H1 (cell line): ENCODE measurements around the gene TRIM15. TPM values are rescaled to one million over a fixed set of nuclear protein-coding genes. Genes with fewer than 3 reads are reported as not detected.

Experiments
- CTCF ChIA-PET: fragments of 300-600 bp; sonication (Branson Sonifier 250); formaldehyde crosslinking; loops from one replicate; lab custom pipeline; 2021; ENCODE audit not compliant: partially characterized antibody; lab: Charles Lee
- POLR2A ChIA-PET: fragments of 300-600 bp; sonication (Branson Sonifier 250); formaldehyde crosslinking; loops from one replicate; lab custom pipeline; 2021; ENCODE audit warnings: inconsistent platforms; ENCODE audit not compliant: partially characterized antibody; lab: Charles Lee
- DNase-seq, 2 experiments: peaks; one replicate each; pipeline versions ENCODE4 v3.0.0 to v3.0.0-alpha.2; 2010 to 2022; ENCODE audit warnings: low spot score in 2 of 2, low read depth in 1 of 2, mixed read lengths in 1 of 2
- FAIRE-seq: peaks from 2 replicates; lab custom pipeline; 2011; peaks lifted over from hg19 to GRCh38; lab: Jason Lieb, UNC
- H2AFZ ChIP-seq: 2 replicates; pipeline ENCODE4 v1.8.1; 2012; ENCODE audit warnings: low read length, inconsistent platforms
- H2AK5ac ChIP-seq: 2 replicates; pipeline ENCODE4 v1.6.1; 2013; ENCODE audit warnings: low read depth, low read length
- H2BK120ac ChIP-seq: replicated peaks from 2 replicates; pipeline ENCODE3; 2013; ENCODE audit warnings: low read depth, low read length, inconsistent platforms
- H2BK12ac ChIP-seq: 2 replicates; pipeline ENCODE4 v1.6.1; 2013; ENCODE audit warnings: low read depth, low read length
- H2BK15ac ChIP-seq: 2 replicates; pipeline ENCODE4 v1.6.1; 2013; ENCODE audit warnings: low read length
- H2BK20ac ChIP-seq: 2 replicates; pipeline ENCODE4 v1.6.1; 2013; ENCODE audit warnings: low read length
- H2BK5ac ChIP-seq: 2 replicates; pipeline ENCODE4 v1.6.1; 2013; ENCODE audit warnings: low read depth, low read length
- H3K14ac ChIP-seq: 2 replicates; pipeline ENCODE4 v1.6.1; 2013; ENCODE audit warnings: inconsistent platforms; ENCODE audit not compliant: insufficient read length
- H3K18ac ChIP-seq: 2 replicates; pipeline ENCODE4 v1.6.1; 2013; ENCODE audit warnings: low read length; ENCODE audit errors: extremely low read depth
- H3K23ac ChIP-seq: 2 replicates; pipeline ENCODE4 v1.6.1; 2013; ENCODE audit warnings: inconsistent platforms; ENCODE audit not compliant: insufficient read length
- H3K23me2 ChIP-seq: 2 replicates; pipeline ENCODE4 v1.6.1; 2013; ENCODE audit warnings: low read depth, low read length
- H3K27ac ChIP-seq: 2 replicates; pipeline ENCODE4 v1.6.1; 2011; ENCODE audit warnings: low read depth, low read length, inconsistent platforms
- H3K27me3 ChIP-seq, 4 experiments: replicated peaks in 1 of 4; 1 replicate in 1 of 4; 2 replicates in 3 of 4; pipeline versions ENCODE4 v1.6.1 to v1.8.1; 2011 to 2013; ENCODE audit warnings: low read length in 3 of 4, mild to moderate bottlenecking in 3 of 4, inconsistent platforms in 2 of 4, mixed read lengths in 2 of 4, moderate library complexity in 1 of 4; ENCODE audit not compliant: control insufficient read depth in 3 of 4, insufficient read depth in 3 of 4; ENCODE audit errors: extremely low read depth in 1 of 4
- H3K36me3 ChIP-seq, 4 experiments: 2 replicates each; pipeline versions ENCODE4 v1.6.1 to v1.8.1; 2011 to 2013; ENCODE audit warnings: mild to moderate bottlenecking in 4 of 4, low read length in 3 of 4, moderate library complexity in 2 of 4, control low read depth in 1 of 4, inconsistent platforms in 1 of 4; ENCODE audit not compliant: insufficient read depth in 4 of 4, control insufficient read depth in 2 of 4
- H3K4ac ChIP-seq: replicated peaks from 2 replicates; pipeline ENCODE3; 2013; ENCODE audit warnings: low read length, low read depth, mixed read lengths, inconsistent platforms; ENCODE audit not compliant: insufficient read length
- H3K4me1 ChIP-seq, 4 experiments: replicated peaks in 1 of 4; 1 replicate in 1 of 4; 2 replicates in 3 of 4; pipeline versions ENCODE4 v1.6.1 to v1.8.1; 2011 to 2013; ENCODE audit warnings: low read length in 3 of 4, inconsistent platforms in 2 of 4, mixed read lengths in 1 of 4; ENCODE audit not compliant: insufficient read depth in 4 of 4, control insufficient read depth in 3 of 4
- H3K4me2 ChIP-seq, 2 experiments: 2 replicates each; pipeline versions ENCODE4 v1.6.1 to v1.8.1; 2011 to 2013; ENCODE audit warnings: low read depth in 2 of 2, low read length in 2 of 2, control low read depth in 1 of 2, inconsistent platforms in 1 of 2, mild to moderate bottlenecking in 1 of 2; ENCODE audit not compliant: insufficient read depth in 1 of 2
- H3K4me3 ChIP-seq, 4 experiments: fragments of 200-600, 300-600 bp in 1 of 4; sonication (generic), shearing (Covaris generic), sonication (Bioruptor Twin) in 1 of 4; 2 replicates each; pipeline versions ENCODE4 v1.5.1 to v1.8.1; 2011 to 2016; ENCODE audit warnings: low read length in 4 of 4, low read depth in 3 of 4, control low read depth in 2 of 4, inconsistent platforms in 2 of 4, mild to moderate bottlenecking in 2 of 4, mixed read lengths in 1 of 4, moderate library complexity in 1 of 4; ENCODE audit not compliant: insufficient read depth in 2 of 4; ENCODE audit errors: extremely low read depth in 1 of 4
- H3K56ac ChIP-seq: replicated peaks from 2 replicates; pipeline ENCODE3; 2013; ENCODE audit warnings: low read depth, mild to moderate bottlenecking, mixed read lengths, low read length, inconsistent platforms; ENCODE audit not compliant: insufficient read length
- H3K79me1 ChIP-seq: 2 replicates; pipeline ENCODE4 v1.6.1; 2013; ENCODE audit warnings: low read depth, low read length, control low read depth
- H3K79me2 ChIP-seq, 2 experiments: 2 replicates each; pipeline versions ENCODE4 v1.6.1 to v1.8.1; 2012 to 2013; ENCODE audit warnings: low read length in 2 of 2, mild to moderate bottlenecking in 2 of 2, inconsistent platforms in 1 of 2; ENCODE audit not compliant: insufficient read depth in 2 of 2, control insufficient read depth in 1 of 2
- H3K9ac ChIP-seq, 4 experiments: replicated peaks in 1 of 4; 1 replicate in 1 of 4; 2 replicates in 3 of 4; pipeline versions ENCODE4 v1.6.1 to v1.8.1; 2011 to 2013; ENCODE audit warnings: low read depth in 3 of 4, low read length in 3 of 4, control low read depth in 2 of 4, mild to moderate bottlenecking in 2 of 4, moderate library complexity in 2 of 4, inconsistent platforms in 1 of 4; ENCODE audit errors: extremely low read depth in 1 of 4
- H3K9me3 ChIP-seq, 2 experiments: 2 replicates each; pipeline versions ENCODE4 v1.6.1 to v1.8.1; 2012 to 2013; ENCODE audit warnings: mild to moderate bottlenecking in 2 of 2, moderate library complexity in 2 of 2, control low read depth in 1 of 2, inconsistent platforms in 1 of 2, low read depth in 1 of 2, low read length in 1 of 2, mixed read lengths in 1 of 2; ENCODE audit not compliant: insufficient read depth in 2 of 2
- H4K20me1 ChIP-seq, 2 experiments: replicated peaks in 1 of 2; 2 replicates each; pipeline versions ENCODE3 to v1.8.1; 2011 to 2013; ENCODE audit warnings: inconsistent platforms in 2 of 2, low read length in 2 of 2, mild to moderate bottlenecking in 1 of 2; ENCODE audit not compliant: insufficient read depth in 2 of 2, control insufficient read depth in 1 of 2
- H4K5ac ChIP-seq: 2 replicates; pipeline ENCODE4 v1.6.1; 2013; ENCODE audit warnings: low read length, low read depth, mixed read lengths, inconsistent platforms; ENCODE audit not compliant: insufficient read length
- H4K8ac ChIP-seq: 2 replicates; pipeline ENCODE4 v1.8.0; 2013; ENCODE audit warnings: mild to moderate bottlenecking, moderate library complexity, low read length, inconsistent platforms; ENCODE audit not compliant: insufficient read depth; ENCODE audit errors: extremely low read depth
- H4K91ac ChIP-seq: replicated peaks from 2 replicates; pipeline ENCODE3; 2013; ENCODE audit warnings: low read length, mixed read lengths, inconsistent platforms; ENCODE audit not compliant: insufficient read length
- BRCA1 ChIP-seq: IDR thresholded peaks from 2 replicates; pipeline ENCODE4 v1.6.1; 2012; ENCODE audit warnings: low read depth, low read length, improper control_type of control experiment
- SP1 ChIP-seq: IDR thresholded peaks from 2 replicates; pipeline ENCODE4 v1.6.1; 2011; ENCODE audit warnings: low read depth, low read length
- SP2 ChIP-seq: IDR thresholded peaks from 2 replicates; pipeline ENCODE4 v1.6.1; 2012; ENCODE audit warnings: mild to moderate bottlenecking, low read length, inconsistent platforms
- WGBS, 2 experiments: shearing (Covaris generic) in 1 of 2; methylation state at CpG; one replicate each; pipeline versions ENCODE4 v1.1.6 to v1.1.7; 2013 to 2015; ENCODE audit warnings: low lambda C conversion rate in 2 of 2, mixed read lengths in 2 of 2, inconsistent platforms in 1 of 2, low coverage in 1 of 2, missing lambda C conversion rate in 1 of 2; ENCODE audit not compliant: insufficient replicate concordance in 2 of 2, insufficient coverage in 1 of 2, insufficient read length in 1 of 2; ENCODE audit errors: extremely low coverage in 1 of 2, missing lambda C conversion rate in 1 of 2; 5-methylcytosine and 5-hydroxymethylcytosine counted together
- polyA plus RNA-seq, 7 experiments: library from polyadenylated mRNA; depleted of rRNA in 3 of 7; stranded (reverse) in 5 of 7; unstranded in 2 of 7; fragments of >200 nt in 5 of 7; fragments of 200-250 nt in 2 of 7; gene quantifications; 1 replicate in 5 of 7; 2 replicates in 1 of 7; 4 replicates in 1 of 7; pipeline versions ENCODE4 v1.2.1 to v1.2.3, GENCODE V29; 2011 to 2013; ENCODE audit warnings: missing spikeins in 2 of 7, mixed read lengths in 2 of 7
- total RNA-seq: library from RNA; stranded (reverse); fragmentation: NEBNext Ultra II Directional; extraction: Animal tissue kit (Norgen Biotek cat#: 25700); gene quantifications from 2 replicates; pipeline ENCODE4 v1.2.1, GENCODE V29; 2021
- TF ChIP-seq, protein P1 (sequence below): IDR thresholded peaks from 2 replicates; pipeline ENCODE4 v1.6.1; 2011; ENCODE audit warnings: low read depth, mild to moderate bottlenecking, low read length; ENCODE audit not compliant: insufficient read depth
- TF ChIP-seq, protein P2 (sequence below): IDR thresholded peaks from 2 replicates; pipeline ENCODE4 v1.6.1; 2012; ENCODE audit warnings: low read length, inconsistent platforms

Gene TRIM15
- total and polyA plus RNA-seq, 2 of the 8 experiments (the other 6 are each of a cell fraction or from before 2014, with no cell fraction given): 0.18 to 0.48 TPM

DNA sequence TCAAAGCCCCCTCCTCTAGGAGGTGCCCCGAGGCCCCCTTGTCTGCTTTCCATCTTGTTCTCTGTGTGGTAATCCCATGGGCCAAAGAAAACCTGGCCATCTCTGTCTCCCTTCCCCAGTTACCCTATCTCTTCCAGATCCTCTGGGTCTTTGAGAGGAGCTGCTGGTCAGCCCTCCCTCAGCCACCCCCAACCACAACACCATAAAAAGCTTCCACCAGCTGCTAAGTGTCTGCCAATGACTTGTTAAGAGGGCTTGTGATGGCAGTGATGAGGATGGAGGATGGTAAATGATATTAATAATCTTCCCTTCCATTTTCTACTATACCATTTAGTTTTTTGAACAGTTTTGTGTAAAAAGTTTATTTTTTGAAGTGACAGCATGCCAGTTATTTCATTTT is 32.6 kb downstream of the TRIM15 start:
- Histone ChIP-seq H2BK5ac (no peak overlapping the region), H4K91ac (no peak overlapping the region), H2AK5ac (no peak overlapping the region), H3K4me2 (no peak overlapping the region), H2AFZ (no peak overlapping the region), H3K23me2 (no peaks in the 10 kb centered on the region), H3K27ac (no peak overlapping the region), H3K9me3 (no peaks in the 10 kb centered on the region), H4K8ac (no peak overlapping the region), H3K9ac (no peak overlapping the region), H2BK20ac (no peak overlapping the region), H2BK120ac (no peak overlapping the region), H3K27me3 (no peaks in the 10 kb centered on the region), H3K56ac (no peak overlapping the region), H3K4me3 (no peak overlapping the region), H3K79me1 (no peaks in the 10 kb centered on the region; the same call in 1 of the 2 replicates), H3K14ac (no peak overlapping the region), H2BK12ac (no peak overlapping the region), H3K23ac (no peak overlapping the region), H3K36me3 (peaks cover 14 to 38% (median 30%) of the 10 kb centered on the region in 4 experiments; a peak in 7 of 8 replicates), H3K79me2 (peaks cover 0 to 4% of the 10 kb centered on the region in 2 experiments; a peak in 1 of 4 replicates), H3K4ac (no peak overlapping the region), H3K4me1 (peaks cover 0 to 3% (median 0%) of the 10 kb centered on the region in 4 experiments; a peak in 1 of 7 replicates), H3K18ac (no peak overlapping the region), H4K20me1 (peaks cover 6 to 14% of the 10 kb centered on the region in 2 experiments), H4K5ac (no peak overlapping the region), H2BK15ac (no peak overlapping the region)
- WGBS, 2 experiments: 100% methylated on average over 1 of the region's 1 CpG; no CpG with 5 or more reads in 1 of the 2 experiments
- TF ChIP-seq SP2: no peak
- TF ChIP-seq, protein P1, sequence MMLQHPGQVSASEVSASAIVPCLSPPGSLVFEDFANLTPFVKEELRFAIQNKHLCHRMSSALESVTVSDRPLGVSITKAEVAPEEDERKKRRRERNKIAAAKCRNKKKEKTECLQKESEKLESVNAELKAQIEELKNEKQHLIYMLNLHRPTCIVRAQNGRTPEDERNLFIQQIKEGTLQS: no peak
- no peak for TF ChIP-seq SP1
- no peak for TF ChIP-seq BRCA1
- TF ChIP-seq, protein P2, sequence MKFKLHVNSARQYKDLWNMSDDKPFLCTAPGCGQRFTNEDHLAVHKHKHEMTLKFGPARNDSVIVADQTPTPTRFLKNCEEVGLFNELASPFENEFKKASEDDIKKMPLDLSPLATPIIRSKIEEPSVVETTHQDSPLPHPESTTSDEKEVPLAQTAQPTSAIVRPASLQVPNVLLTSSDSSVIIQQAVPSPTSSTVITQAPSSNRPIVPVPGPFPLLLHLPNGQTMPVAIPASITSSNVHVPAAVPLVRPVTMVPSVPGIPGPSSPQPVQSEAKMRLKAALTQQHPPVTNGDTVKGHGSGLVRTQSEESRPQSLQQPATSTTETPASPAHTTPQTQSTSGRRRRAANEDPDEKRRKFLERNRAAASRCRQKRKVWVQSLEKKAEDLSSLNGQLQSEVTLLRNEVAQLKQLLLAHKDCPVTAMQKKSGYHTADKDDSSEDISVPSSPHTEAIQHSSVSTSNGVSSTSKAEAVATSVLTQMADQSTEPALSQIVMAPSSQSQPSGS: no peak
- no peak for DNase-seq
- ChIA-PET CTCF (no interaction called here), POLR2A (interaction anchor here (2.4 to 3.8 kb wide), 2 partner anchors 11 to 18 kb away, joined by 7 to 18 read pairs; partner anchors contain the start of gene TRIM26)
- no peak for FAIRE-seq
